AML-193 (cell line): Measurements from ENCODE around the gene DOCK8.
A peak's percentile ranks its signal among the peaks of the same experiment; 100 is the strongest.

Experiments used
- DNase-seq, 2 experiments: peaks; one replicate each; lab custom pipeline; 2025; lab: John Stamatoyannopoulos, UW

DOCK8 gene

GRCh38 chr9:311841-312240 lies 97.2 kb downstream of the DOCK8 start:
- no peak for DNase-seq

GRCh38 chr9:312596-313320 lies 98.1 kb downstream of the DOCK8 start:
- DNase-seq: no peak

GRCh38 chr9:316382-316965 lies 101.8 kb downstream of the DOCK8 start:
- DNase-seq: peak; percentile 15 to 23

DNA sequence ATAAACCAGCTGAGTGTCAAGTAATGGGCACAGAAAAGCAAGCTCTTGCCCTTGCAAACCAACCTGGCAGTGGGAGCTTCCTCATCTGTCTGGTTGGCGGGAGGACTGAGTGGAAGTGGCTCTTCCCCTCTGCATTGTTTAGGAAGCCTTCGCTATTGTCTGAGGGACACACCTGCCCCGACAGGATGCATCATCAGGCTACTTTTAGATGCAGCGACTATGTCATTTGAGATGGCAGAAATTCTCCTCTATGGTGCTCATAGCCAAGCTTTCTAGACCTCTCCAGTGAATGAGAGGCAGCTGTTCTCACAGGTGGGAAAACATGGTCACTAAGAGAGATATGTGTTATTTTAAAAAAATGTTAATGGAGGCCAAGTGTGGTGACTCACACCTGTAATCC lies 104.0 kb downstream of the DOCK8 start:
- no peak for DNase-seq

- no peak for DNase-seq
These were observed 110.3 kb downstream of the DOCK8 start for GRCh38 chr9:324971-325370.

DNA sequence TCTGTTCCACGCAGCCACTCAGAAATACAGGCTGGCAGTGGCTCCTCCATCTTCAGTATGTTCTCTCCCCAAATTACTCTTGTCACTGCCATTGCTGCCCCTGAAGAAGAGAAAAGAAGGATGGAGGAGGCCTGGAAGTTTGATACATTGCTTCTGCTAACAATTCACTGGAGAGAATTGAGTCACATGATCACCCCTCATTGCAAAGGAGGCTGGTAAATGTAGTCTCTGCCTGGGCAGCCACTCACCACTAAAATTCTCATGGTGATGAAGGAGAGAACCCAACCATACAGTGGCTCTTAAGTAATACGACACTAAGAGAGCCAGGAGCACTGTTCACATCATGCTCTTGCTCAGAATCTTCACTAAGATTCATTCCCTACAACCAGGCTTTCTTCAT lies 112.0 kb downstream of the DOCK8 start:
- no peak for DNase-seq

DNA sequence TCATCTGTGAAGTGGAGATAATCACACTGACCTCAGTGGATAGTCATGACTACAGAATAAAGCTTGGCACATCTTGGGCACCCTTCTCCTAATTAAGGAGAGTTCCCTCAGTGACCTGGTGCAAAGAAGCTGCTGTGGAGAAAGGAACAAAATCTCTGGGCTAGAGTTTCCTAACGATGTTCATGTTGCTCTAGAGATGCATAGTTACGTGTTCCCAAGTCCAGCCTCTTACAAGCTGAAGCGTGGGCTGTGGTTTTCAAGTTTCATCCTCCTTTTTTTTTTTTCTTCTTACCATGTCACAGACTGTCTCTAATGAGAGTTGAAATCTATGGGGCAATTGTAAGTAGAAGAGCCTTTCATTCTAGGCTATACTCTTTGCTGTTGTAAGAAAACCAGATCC lies 113.8 kb downstream of the DOCK8 start:
- DNase-seq: no peak

DNA sequence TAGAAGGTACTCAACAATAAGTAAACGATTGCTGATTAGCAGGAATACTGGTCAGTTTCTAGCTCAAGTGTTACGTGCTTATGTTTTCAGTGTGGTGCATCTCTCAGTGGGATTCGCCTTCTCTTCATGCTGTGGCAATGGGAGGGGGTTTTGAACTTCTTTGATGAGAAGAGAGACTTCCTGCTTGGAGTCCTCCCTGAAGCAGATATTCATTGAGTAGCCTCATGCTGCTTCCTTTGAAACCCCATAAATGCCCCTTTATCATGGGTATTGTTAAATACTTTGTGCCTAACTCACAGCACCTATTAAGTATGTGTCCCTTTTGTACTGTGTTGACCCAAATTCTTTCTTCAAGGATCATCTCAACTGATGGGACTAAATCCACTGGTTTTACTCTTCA lies 116.5 kb downstream of the DOCK8 start:
- no peak for DNase-seq

DNA sequence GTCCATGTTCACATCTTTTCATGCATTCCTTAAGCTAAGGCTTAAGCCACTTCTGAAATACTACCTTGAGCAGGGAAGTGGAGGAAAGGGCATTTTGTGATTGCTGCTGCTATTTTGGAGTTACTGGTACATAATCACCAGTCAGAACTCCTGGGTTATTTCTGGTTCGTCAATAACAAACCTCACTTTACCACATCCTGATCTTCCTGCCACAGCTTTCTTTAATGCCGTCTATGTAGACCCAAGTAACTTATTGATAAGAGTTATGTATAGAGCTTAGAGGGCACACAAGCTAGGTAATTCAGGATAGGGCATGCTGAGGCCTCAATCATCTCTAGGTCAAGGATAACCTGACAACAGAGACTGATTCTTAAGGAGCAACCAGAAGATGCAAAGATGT lies 120.7 kb downstream of the DOCK8 start:
- no peak for DNase-seq

DNA sequence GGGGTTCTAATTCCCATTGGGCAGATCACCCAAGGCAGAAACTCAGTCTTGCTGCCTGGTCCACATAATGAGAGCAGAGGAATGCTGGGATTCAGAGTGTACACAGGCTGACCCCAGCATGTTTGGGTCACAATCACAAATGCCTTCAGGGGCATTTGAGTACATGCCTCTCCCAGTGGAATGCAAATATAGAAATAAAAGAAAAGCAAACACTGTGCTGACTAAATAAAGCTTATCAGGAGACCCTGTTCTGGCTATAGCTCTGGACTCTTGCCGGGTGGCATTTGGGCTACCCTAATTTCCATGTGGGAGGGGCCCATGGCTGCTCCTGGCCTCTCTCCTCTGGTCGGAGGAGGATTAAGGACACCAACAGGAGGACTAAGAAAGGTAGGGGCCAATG lies 121.4 kb downstream of the DOCK8 start:
- DNase-seq: no peak

DNA sequence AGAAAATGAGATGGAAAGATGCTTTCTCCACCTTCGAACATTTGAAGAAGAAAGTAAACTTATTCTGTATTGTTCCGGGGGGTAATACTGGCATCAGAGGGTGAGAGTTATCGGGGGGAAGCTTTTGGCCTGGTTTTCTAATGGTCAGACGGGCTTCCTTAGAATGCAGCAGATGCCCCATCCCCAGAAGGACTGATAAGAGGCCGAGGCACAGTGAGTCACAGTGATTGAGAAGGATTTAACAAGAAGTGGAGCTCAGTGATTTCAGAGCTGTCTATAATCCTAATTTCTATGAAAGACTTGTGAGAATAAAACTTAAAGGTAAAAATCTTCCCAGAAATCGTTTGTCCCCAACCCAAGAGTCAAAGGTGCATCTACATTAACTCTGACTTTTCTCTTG lies 123.9 kb downstream of the DOCK8 start:
- DNase-seq: no peak

DNA sequence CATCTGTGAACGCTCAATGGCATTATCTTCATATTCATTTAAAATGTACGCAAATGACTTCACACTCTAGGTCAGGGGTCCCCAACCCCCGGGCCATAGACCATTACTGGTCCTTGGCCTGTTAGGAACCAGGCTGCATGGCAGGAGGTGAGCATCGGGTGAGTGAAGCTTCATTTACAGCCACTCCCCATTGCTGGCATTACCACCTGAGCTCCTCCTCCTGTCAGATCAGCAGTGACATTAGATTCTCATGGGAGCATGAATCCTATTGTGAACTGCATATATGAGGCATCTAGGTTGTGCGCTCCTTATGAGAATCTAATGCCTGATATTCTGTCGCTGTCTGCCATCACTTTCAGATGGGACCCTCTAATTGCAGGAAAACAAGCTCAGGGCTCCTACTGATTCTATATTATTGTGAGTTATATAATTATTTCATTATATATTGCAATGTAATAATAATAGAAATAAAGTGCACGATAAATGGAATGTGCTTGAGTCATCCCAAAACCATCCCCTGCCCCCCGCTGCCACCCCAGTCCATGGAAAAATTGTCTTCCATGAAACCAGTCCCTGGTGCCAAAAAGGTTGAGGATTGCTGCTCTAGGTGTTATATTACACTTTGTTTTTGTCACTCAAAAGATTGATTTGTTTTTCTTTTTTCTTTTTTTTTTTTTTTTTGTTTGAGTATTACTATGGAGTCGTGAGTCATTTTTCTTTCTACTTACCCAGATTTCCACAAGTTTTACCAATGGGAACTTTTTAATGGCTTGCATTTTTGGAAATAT lies 127.2 kb downstream of the DOCK8 start:
- no peak for DNase-seq

DNA sequence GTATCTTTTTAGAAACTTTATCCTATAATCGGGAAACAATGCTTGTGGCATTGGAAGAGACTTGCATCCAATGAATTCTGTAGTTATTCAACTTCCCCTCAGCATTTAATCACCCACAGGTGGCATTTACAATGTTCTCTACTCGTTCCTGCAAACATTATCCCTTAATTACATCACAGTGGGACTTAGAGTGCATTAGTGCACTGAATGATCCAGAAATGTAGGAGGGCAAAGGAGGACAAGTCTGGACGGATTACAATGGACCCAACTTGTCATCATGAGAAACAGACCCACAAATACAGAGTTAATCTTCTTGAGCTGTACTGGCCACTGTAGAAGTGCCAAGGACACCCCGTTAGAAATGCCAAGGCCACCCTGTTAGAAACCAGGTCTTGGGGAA lies 129.1 kb downstream of the DOCK8 start:
- DNase-seq: no peak

DNA sequence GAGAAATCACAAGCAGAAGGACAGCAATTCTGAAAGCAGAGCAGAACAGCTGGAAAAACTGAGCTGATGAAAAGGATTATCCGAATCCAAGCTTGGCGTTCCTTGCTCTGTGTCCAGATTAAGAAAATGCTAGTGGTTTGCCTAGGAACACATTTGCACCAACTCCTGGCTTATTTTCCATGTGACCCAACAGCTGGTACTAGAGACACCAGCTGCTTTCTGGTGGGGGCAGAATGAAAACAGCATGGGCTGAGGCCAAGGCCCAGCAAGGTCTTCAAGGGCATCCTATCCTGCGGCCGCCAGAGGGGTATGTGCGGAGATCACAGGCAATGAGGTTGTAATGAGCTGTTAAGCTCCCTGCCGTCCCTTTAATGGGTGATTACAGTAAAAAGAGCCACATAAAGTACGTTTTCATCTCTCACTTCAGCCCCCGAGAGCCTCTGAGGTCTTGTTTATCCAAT lies 131.5 kb downstream of the DOCK8 start:
- DNase-seq: no peak

GRCh38 chr9:347667-348292 lies 133.1 kb downstream of the DOCK8 start:
- peak; percentile 13 to 16 for DNase-seq

- no peak for DNase-seq
These were observed 135.7 kb downstream of the DOCK8 start for GRCh38 chr9:350384-350783.

DNA sequence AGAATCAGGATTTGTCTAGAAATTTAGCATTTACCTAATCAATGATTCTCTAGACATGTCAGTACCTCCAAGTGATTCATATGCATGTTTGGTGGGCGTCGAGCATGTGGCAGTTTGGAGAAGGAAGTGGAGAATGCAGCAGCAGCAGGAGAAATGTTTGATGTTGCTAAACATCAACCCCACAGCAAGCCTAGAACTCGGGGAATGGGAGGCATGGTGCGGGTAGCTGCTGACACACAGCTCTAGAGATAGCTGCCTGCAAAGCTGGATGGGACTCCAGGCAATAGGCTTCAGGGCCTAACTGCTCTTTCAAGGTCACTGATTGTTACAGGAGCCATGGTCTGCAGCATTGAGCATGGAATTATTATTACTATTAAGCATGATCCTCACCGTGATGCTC lies 137.3 kb downstream of the DOCK8 start:
- no peak for DNase-seq

DNA sequence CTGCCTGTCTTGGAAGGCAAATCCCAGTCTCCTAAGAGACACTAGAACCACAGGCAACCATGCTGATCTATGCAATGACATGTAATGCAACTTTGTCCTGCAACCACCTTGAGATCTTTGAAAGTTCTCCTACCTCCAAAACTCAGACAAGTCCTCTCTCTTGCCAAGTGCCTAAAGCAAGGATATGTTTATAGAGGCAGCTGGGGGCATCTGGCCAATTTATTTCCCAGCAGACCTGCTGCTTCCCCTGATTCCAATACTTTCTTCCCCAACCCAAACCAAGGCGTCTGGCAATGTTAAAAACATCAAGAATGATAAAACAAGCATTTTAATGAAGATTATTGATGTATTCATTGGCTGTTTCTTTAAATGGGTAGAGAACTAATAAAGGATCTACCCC lies 138.4 kb downstream of the DOCK8 start:
- DNase-seq: no peak

- DNase-seq: no peak
These were observed 139.8 kb downstream of the DOCK8 start for GRCh38 chr9:354453-354852.

GRCh38 chr9:357560-357959 lies 142.9 kb downstream of the DOCK8 start:
- no peak for DNase-seq

GRCh38 chr9:362561-363273 lies 148.1 kb downstream of the DOCK8 start:
- DNase-seq: no peak

GRCh38 chr9:363274-363612 lies 148.6 kb downstream of the DOCK8 start:
- no peak for DNase-seq
